KMS-11 (cell line): ENCODE data around the gene LAMB2.

Experiments
- H2AFZ ChIP-seq: fragments of 200-600 bp; sonication (generic); 2 replicates; pipeline ENCODE4 v1.6.1; 2016; ENCODE audit warnings: antibody characterized with exemption, mixed run types, low read depth
- H3K27ac ChIP-seq: fragments of 200-600 bp; sonication (generic); 2 replicates; pipeline ENCODE4 v1.6.1; 2016; ENCODE audit warnings: mild to moderate bottlenecking, mixed run types
- H3K27me3 ChIP-seq: fragments of 200-600 bp; sonication (generic); 2 replicates; pipeline ENCODE4 v1.6.1; 2017; ENCODE audit warnings: mild to moderate bottlenecking, low read depth, mixed run types, moderate library complexity; ENCODE audit not compliant: insufficient read depth
- H3K36me3 ChIP-seq: fragments of 200-600 bp; sonication (generic); 2 replicates; pipeline ENCODE4 v1.6.1; 2017; ENCODE audit warnings: mild to moderate bottlenecking, mixed run types; ENCODE audit not compliant: insufficient read depth
- H3K4me1 ChIP-seq: fragments of 200-600 bp; sonication (generic); 2 replicates; pipeline ENCODE4 v1.6.1; 2016; ENCODE audit warnings: mild to moderate bottlenecking, low read depth, mixed run types; ENCODE audit not compliant: poor library complexity, severe bottlenecking
- H3K4me2 ChIP-seq: fragments of 200-600 bp; sonication (generic); 2 replicates; pipeline ENCODE4 v1.7.0; 2016; ENCODE audit warnings: mild to moderate bottlenecking, mixed run types
- H3K4me3 ChIP-seq: fragments of 200-600 bp; sonication (generic); IDR thresholded peaks from 2 replicates; pipeline ENCODE4 v1.6.1; 2017; ENCODE audit warnings: low read depth, low read length, mixed read lengths; ENCODE audit not compliant: insufficient read depth
- H3K79me2 ChIP-seq: fragments of 200-600 bp; sonication (generic); 2 replicates; pipeline ENCODE4 v1.6.1; 2016; ENCODE audit warnings: low read depth, mixed run types; ENCODE audit not compliant: insufficient read depth
- H3K9ac ChIP-seq: fragments of 200-600 bp; sonication (generic); 2 replicates; pipeline ENCODE4 v1.6.1; 2016; ENCODE audit warnings: mild to moderate bottlenecking, mixed run types
- H4K20me1 ChIP-seq: fragments of 200-600 bp; sonication (generic); 2 replicates; pipeline ENCODE4 v1.6.1; 2016; ENCODE audit warnings: mild to moderate bottlenecking, mixed run types; ENCODE audit not compliant: insufficient read depth
- CTCF ChIP-seq: fragments of 200-600 bp; sonication (generic); conservative IDR thresholded peaks from 2 replicates; pipeline ENCODE4 v1.6.1; 2017; ENCODE audit warnings: low read depth, mild to moderate bottlenecking, antibody characterized with exemption, low read length, moderate library complexity, mixed read lengths

The LAMB2 gene

GRCh38 chr3:49148159-49148558 lies 15.3 kb upstream of the LAMB2 start:
- no peak for TF ChIP-seq CTCF
- H3K4me2 ChIP-seq: no peak overlapping the region

GRCh38 chr3:49140080-49140479 lies 7.2 kb upstream of the LAMB2 start:
- H3K4me2 ChIP-seq: no peak overlapping the region
- no peaks in the 10 kb centered on the region for H3K4me1 ChIP-seq
- H3K27ac ChIP-seq: no peak overlapping the region
- no peaks in the 10 kb centered on the region for H3K27me3 ChIP-seq
- H3K79me2 ChIP-seq: no peaks in the 10 kb centered on the region
- no peaks in the 10 kb centered on the region for H3K36me3 ChIP-seq
- H2AFZ ChIP-seq: no peak overlapping the region
- TF ChIP-seq CTCF: no peak
- H4K20me1 ChIP-seq: no peaks in the 10 kb centered on the region
- no peak overlapping the region for H3K9ac ChIP-seq
- no peak overlapping the region for H3K4me3 ChIP-seq

More at GRCh38 chr3:49148159-49148558, 15.3 kb upstream of the LAMB2 start:
- Histone ChIP-seq H3K27me3 (no peaks in the 10 kb centered on the region), H3K27ac (no peak overlapping the region), H3K36me3 (no peaks in the 10 kb centered on the region), H3K4me3 (no peak overlapping the region), H4K20me1 (no peaks in the 10 kb centered on the region), H3K4me1 (no peaks in the 10 kb centered on the region), H2AFZ (no peak overlapping the region), H3K9ac (no peak overlapping the region), H3K79me2 (no peaks in the 10 kb centered on the region)

- TF ChIP-seq CTCF: no peak
- no peaks in the 10 kb centered on the region for H3K27me3 ChIP-seq
- H3K4me2 ChIP-seq: no peak overlapping the region
- H4K20me1 ChIP-seq: no peaks in the 10 kb centered on the region
- H3K36me3 ChIP-seq: no peaks in the 10 kb centered on the region
- no peaks in the 10 kb centered on the region for H3K79me2 ChIP-seq
- no peak overlapping the region for H3K27ac ChIP-seq
- H3K4me3 ChIP-seq: no peak overlapping the region
- no peak overlapping the region for H3K9ac ChIP-seq
- H2AFZ ChIP-seq: no peak overlapping the region
- no peaks in the 10 kb centered on the region for H3K4me1 ChIP-seq
Observed at GRCh38 chr3:49135499-49135898, 2.6 kb upstream of the LAMB2 start.

- H3K79me2 ChIP-seq: no peaks in the 10 kb centered on the region
- no peak overlapping the region for H2AFZ ChIP-seq
- no peak overlapping the region for H3K27ac ChIP-seq
- H3K27me3 ChIP-seq: no peaks in the 10 kb centered on the region
- no peak overlapping the region for H3K9ac ChIP-seq
- TF ChIP-seq CTCF: no peak
- no peak overlapping the region for H3K4me2 ChIP-seq
- no peaks in the 10 kb centered on the region for H3K4me1 ChIP-seq
- H3K36me3 ChIP-seq: no peaks in the 10 kb centered on the region
- no peak overlapping the region for H3K4me3 ChIP-seq
- no peaks in the 10 kb centered on the region for H4K20me1 ChIP-seq
Observed at GRCh38 chr3:49134471-49135265, 1.8 kb upstream of the LAMB2 start.
